K562 (cell line): ENCODE results near the gene SMG5. TPM values are rescaled to one million over a fixed set of nuclear protein-coding genes. Genes with fewer than 3 reads are reported as not detected.

Experiments
- ATAC-seq: fragments of 200-7000 bp; cut with Tn5 transposase; 3 replicates; pipeline ENCODE4 v1.9.1; 2020; ENCODE audit warnings: moderate library complexity
- BruUV-seq: library from RNA; stranded (reverse); fragments of 400-500 nt; replicated peaks from 2 replicates; lab custom pipeline; 2021; lab: Mats Ljungman, UMichigan
- CTCF ChIA-PET: fragments of 300-600 bp; formaldehyde crosslinking; extraction: SDS; loops from one replicate; lab custom pipeline; 2021; ENCODE audit warnings: low intra/inter-chr PET ratio; lab: Yijun Ruan, JAX
- POLR2A ChIA-PET: fragments of 300-600, 350-650 bp; sonication (Branson Sonifier 250); formaldehyde crosslinking; extraction: SDS; loops from one replicate; lab custom pipeline; 2021; ENCODE audit warnings: antibody characterized with exemption, inconsistent platforms; lab: Yijun Ruan, JAX
- DNase-seq, 4 experiments: peaks; one replicate each; pipeline versions ENCODE4 v3.0.0 to v3.0.0-alpha.2; 2011 to 2018; ENCODE audit warnings: low spot score in 3 of 4, mixed read lengths in 3 of 4; ENCODE audit errors: extremely low read depth in 1 of 4
- FAIRE-seq: peaks from 2 replicates; lab custom pipeline; 2011; peaks lifted over from hg19 to GRCh38; lab: Jason Lieb, UNC
- H2AFZ ChIP-seq: 2 replicates; pipeline ENCODE4 v1.6.0; 2011; ENCODE audit warnings: low read depth, low read length, control low read depth, inconsistent platforms
- H3K27ac ChIP-seq: fragments of 200-600 bp; 3 replicates; pipeline ENCODE4 v1.8.0; 2011; ENCODE audit warnings: low read depth, mild to moderate bottlenecking, control low read depth, inconsistent platforms, low read length, moderate library complexity, mixed read lengths; ENCODE audit errors: extremely low read depth
- H3K27me3 ChIP-seq, 2 experiments: fragments of 300-600 bp in 1 of 2; 2 replicates in 1 of 2; 3 replicates in 1 of 2; pipeline versions ENCODE4 v1.6.0 to v1.8.0; 2011; ENCODE audit warnings: inconsistent platforms in 2 of 2, low read length in 2 of 2, mild to moderate bottlenecking in 1 of 2, mixed read lengths in 1 of 2, moderate library complexity in 1 of 2; ENCODE audit not compliant: control insufficient read depth in 2 of 2, insufficient read depth in 2 of 2
- H3K36me3 ChIP-seq: fragments of 300-600 bp; 3 replicates; pipeline ENCODE4 v1.8.0; 2011; ENCODE audit warnings: mild to moderate bottlenecking, low read length, inconsistent platforms; ENCODE audit not compliant: control insufficient read depth, insufficient read depth
- H3K4me1 ChIP-seq, 2 experiments: fragments of 200-600 bp in 1 of 2; replicated peaks in 1 of 2; 2 replicates in 1 of 2; 3 replicates in 1 of 2; pipeline versions ENCODE4 v1.5.1 to v1.8.0; 2011; ENCODE audit warnings: inconsistent platforms in 2 of 2, low read length in 2 of 2, mild to moderate bottlenecking in 1 of 2, mixed read lengths in 1 of 2, moderate library complexity in 1 of 2; ENCODE audit not compliant: control insufficient read depth in 2 of 2, insufficient read depth in 2 of 2
- H3K4me2 ChIP-seq: 2 replicates; pipeline ENCODE4 v1.6.1; 2011; ENCODE audit warnings: low read length, control low read depth, inconsistent platforms, mixed read lengths; ENCODE audit not compliant: insufficient read depth
- H3K4me3 ChIP-seq: fragments of 200-600 bp; sonication (generic), shearing (Covaris generic); 2 replicates; pipeline ENCODE4 v1.5.1; 2016; ENCODE audit warnings: control low read depth, inconsistent platforms
- H3K79me2 ChIP-seq: fragments of 200-600 bp; 3 replicates; pipeline ENCODE4 v1.8.0; 2011; ENCODE audit warnings: low read length, inconsistent platforms; ENCODE audit not compliant: control insufficient read depth, insufficient read depth
- H3K9ac ChIP-seq, 2 experiments: 2 replicates each; pipeline versions ENCODE4 v1.6.0 to v1.6.1; 2011; ENCODE audit warnings: low read depth in 2 of 2, low read length in 2 of 2, control low read depth in 1 of 2, inconsistent platforms in 1 of 2, mild to moderate bottlenecking in 1 of 2, mixed read lengths in 1 of 2; ENCODE audit not compliant: insufficient read depth in 1 of 2
- H3K9me1 ChIP-seq: one replicate; pipeline ENCODE4 v1.6.0; 2011; ENCODE audit warnings: inconsistent platforms, mild to moderate bottlenecking, low read length, moderate library complexity; ENCODE audit not compliant: control insufficient read depth, insufficient read depth
- H3K9me3 ChIP-seq: replicated peaks from 2 replicates; pipeline ENCODE4 v1.5.1; 2011; ENCODE audit warnings: low read depth, low read length, inconsistent platforms; ENCODE audit not compliant: control insufficient read depth, insufficient read depth
- H4K20me1 ChIP-seq: replicated peaks from 2 replicates; pipeline ENCODE4 v1.6.1; 2011; ENCODE audit warnings: low read length, inconsistent platforms, mixed read lengths; ENCODE audit not compliant: control insufficient read depth, insufficient read depth
- MAFG ChIP-seq: fragments of 450-650 bp; conservative IDR thresholded peaks from 2 replicates; pipeline ENCODE4 v1.6.1; 2016; ENCODE audit warnings: missing genetic modification characterization, missing compliant biosample characterization
- MBD1 ChIP-seq: fragments of 250-450 bp; sonication (Bioruptor Pico); IDR thresholded peaks from 2 replicates; pipeline ENCODE4 v1.8.0; 2022; ENCODE audit warnings: inconsistent platforms
- NBN ChIP-seq: fragments of 450-650 bp; IDR thresholded peaks from 2 replicates; pipeline ENCODE4 v1.6.1; 2016; ENCODE audit warnings: low read depth, mild to moderate bottlenecking
- ZBTB40 ChIP-seq, 2 experiments: fragments of 450-650 bp in 1 of 2; sonication (generic) in 1 of 2; formaldehyde crosslinking in 1 of 2; IDR thresholded peaks; 2 replicates each; pipeline versions ENCODE4 v1.7.1 to v1.9.0; 2016 to 2022; ENCODE audit warnings: inconsistent platforms in 1 of 2, mild to moderate bottlenecking in 1 of 2, missing genetic modification reagents in 1 of 2
- WGBS: fragments of 100-300 bp; shearing (Covaris generic); methylation state at CpG from one replicate; pipeline ENCODE4 v1.1.6; 2016; ENCODE audit warnings: low coverage, mixed read lengths; ENCODE audit not compliant: insufficient coverage; ENCODE audit errors: missing lambda C conversion rate; 5-methylcytosine and 5-hydroxymethylcytosine counted together
- in situ Hi-C: fragments of 300-500 bp; cut with MboI; formaldehyde crosslinking; loops from 4 replicates; pipeline ENCODE4 v1.15.0; 2018; ENCODE audit warnings: inconsistent platforms, mixed read lengths
- intact Hi-C: fragments of 100-400 bp; cut with micrococcal nuclease; formaldehyde crosslinking; loops from 2 replicates; pipeline ENCODE4 v1.14.2; 2022
- polyA plus RNA-seq, 8 experiments: library from polyadenylated mRNA; depleted of rRNA in 4 of 8; stranded (reverse) in 5 of 8; unstranded in 3 of 8; fragments of >200 nt; fragmentation: Nextera tagmentation in 2 of 8; fragmentation: Illumina TruSeq in 1 of 8; extraction: Ambion mirVana in 2 of 8; extraction: Trizol in 1 of 8; gene quantifications; 2 replicates each; pipeline versions ENCODE4 v1.2.1 to v1.2.3, GENCODE V29; 2011 to 2014; ENCODE audit warnings: inconsistent platforms in 1 of 8, missing spikeins in 1 of 8
- total RNA-seq, 7 experiments: library from RNA; depleted of rRNA in 6 of 7; stranded (reverse); fragments of >200 nt in 6 of 7; fragmentation: Illumina TruSeq in 2 of 7; extraction: Trizol in 2 of 7; gene quantifications; 2 replicates each; pipeline versions ENCODE4 v1.2.1 to v1.2.3, GENCODE V29; 2011 to 2021; ENCODE audit warnings: low replicate concordance in 1 of 7
- TF ChIP-seq, protein P1 (sequence below): fragments of 200-400 bp; formaldehyde crosslinking; IDR thresholded peaks from 2 replicates; pipeline ENCODE4 v1.6.1; 2017; ENCODE audit warnings: mild to moderate bottlenecking, low read depth, low read length, moderate library complexity
- TF ChIP-seq, protein P2 (sequence below): fragments of 450-650 bp; conservative IDR thresholded peaks from 2 replicates; pipeline ENCODE4 v1.6.1; 2016; ENCODE audit warnings: missing genetic modification characterization, low read depth, mild to moderate bottlenecking, control low read depth, missing compliant biosample characterization

SMG5 gene
- total and polyA plus RNA-seq, 9 of the 15 experiments (the other 6 are each of a cell fraction or from before 2014, with no cell fraction given), result 1.4 to 85.9 (median 53.0) TPM

DNA sequence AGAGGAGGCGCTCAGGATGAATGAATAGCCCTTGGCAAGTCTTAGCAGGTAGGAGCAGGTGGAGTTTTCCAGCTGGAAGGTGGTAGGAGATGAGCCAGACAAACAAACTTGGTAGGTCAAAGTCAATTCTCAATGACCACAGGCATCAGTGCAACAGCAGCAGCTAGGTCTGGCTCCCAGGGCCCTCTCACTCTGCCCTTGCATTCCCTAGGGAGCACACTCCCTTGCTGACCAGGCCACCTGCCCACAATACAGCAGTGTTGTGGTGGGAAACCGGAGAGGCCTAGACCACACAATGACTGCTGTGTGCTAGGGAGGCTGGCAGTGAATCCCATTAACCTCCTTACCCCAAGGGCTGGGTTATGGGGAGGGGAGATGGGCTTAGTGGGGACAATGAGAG is 21.7 kb downstream of the SMG5 start:
- ChIA-PET POLR2A (interaction anchor here (1.1 to 1.5 kb wide), 5 partner anchors 10 to 29 kb away, joined by 3 to 5 read pairs (median 3); no protein-coding TSS in a partner anchor), CTCF (no interaction called here)
- no TSS peak for BruUV-seq
- intact Hi-C loops (no loop called here), in situ Hi-C loops (no loop called here)
- Histone ChIP-seq H3K9ac (peak overlapping the region in 1 of 2 experiments; percentile 8; a peak in 1 of 4 replicates), H2AFZ (no peak overlapping the region), H3K4me1 (peaks cover 10 to 13% of the 10 kb centered on the region in 2 experiments; a peak in 4 of 5 replicates), H4K20me1 (no peaks in the 10 kb centered on the region), H3K79me2 (no peaks in the 10 kb centered on the region), H3K4me2 (no peak overlapping the region), H3K36me3 (peaks cover 90% of the 10 kb centered on the region), H3K9me3 (no peaks in the 10 kb centered on the region), H3K27ac (no peak overlapping the region), H3K4me3 (no peak overlapping the region), H3K27me3 (no peaks in the 10 kb centered on the region), H3K9me1 (no peaks in the 10 kb centered on the region)
- DNase-seq (no peak), FAIRE-seq (no peak), ATAC-seq (no peak)
- 91% methylated on average over 2 of the region's 2 CpGs for WGBS
- TF ChIP-seq ZBTB40 (IDR thresholded peaks at IDR 0.05) (no peak), ZBTB40 (CRISPR knock-in tag; IDR thresholded peaks at IDR 0.05) (no peak), MAFG (tag) (no peak), MBD1 (CRISPR knock-in tag) (no peak), NBN (no peak)
- TF ChIP-seq, protein P1, sequence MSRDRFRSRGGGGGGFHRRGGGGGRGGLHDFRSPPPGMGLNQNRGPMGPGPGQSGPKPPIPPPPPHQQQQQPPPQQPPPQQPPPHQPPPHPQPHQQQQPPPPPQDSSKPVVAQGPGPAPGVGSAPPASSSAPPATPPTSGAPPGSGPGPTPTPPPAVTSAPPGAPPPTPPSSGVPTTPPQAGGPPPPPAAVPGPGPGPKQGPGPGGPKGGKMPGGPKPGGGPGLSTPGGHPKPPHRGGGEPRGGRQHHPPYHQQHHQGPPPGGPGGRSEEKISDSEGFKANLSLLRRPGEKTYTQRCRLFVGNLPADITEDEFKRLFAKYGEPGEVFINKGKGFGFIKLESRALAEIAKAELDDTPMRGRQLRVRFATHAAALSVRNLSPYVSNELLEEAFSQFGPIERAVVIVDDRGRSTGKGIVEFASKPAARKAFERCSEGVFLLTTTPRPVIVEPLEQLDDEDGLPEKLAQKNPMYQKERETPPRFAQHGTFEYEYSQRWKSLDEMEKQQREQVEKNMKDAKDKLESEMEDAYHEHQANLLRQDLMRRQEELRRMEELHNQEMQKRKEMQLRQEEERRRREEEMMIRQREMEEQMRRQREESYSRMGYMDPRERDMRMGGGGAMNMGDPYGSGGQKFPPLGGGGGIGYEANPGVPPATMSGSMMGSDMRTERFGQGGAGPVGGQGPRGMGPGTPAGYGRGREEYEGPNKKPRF, result no peak
- TF ChIP-seq, protein P2, sequence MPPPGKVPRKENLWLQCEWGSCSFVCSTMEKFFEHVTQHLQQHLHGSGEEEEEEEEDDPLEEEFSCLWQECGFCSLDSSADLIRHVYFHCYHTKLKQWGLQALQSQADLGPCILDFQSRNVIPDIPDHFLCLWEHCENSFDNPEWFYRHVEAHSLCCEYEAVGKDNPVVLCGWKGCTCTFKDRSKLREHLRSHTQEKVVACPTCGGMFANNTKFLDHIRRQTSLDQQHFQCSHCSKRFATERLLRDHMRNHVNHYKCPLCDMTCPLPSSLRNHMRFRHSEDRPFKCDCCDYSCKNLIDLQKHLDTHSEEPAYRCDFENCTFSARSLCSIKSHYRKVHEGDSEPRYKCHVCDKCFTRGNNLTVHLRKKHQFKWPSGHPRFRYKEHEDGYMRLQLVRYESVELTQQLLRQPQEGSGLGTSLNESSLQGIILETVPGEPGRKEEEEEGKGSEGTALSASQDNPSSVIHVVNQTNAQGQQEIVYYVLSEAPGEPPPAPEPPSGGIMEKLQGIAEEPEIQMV (tag), result no peak
